HT1080 (cell line): ENCODE results near the gene N4BP2. TPM values are rescaled to one million over a fixed set of nuclear protein-coding genes. Genes with fewer than 3 reads are reported as not detected.

Experiments used
- DNase-seq: peaks from one replicate; pipeline ENCODE4 v3.0.0-alpha.2; 2015; ENCODE audit warnings: low read depth
- small RNA-seq: library from RNA; depleted of rRNA; stranded (forward); fragments of <200 nt; gene quantifications from one replicate; pipeline ENCODE3, GENCODE V24; 2014
- total RNA-seq: library from RNA; depleted of rRNA; stranded (reverse); fragments of >200 nt; shearing (Covaris generic); gene quantifications from 2 replicates; pipeline ENCODE4 v1.2.3, GENCODE V29; 2014; rRNA removed

The N4BP2 gene
- total RNA-seq, 1 experiment from 2014 or later, result 4.5 TPM

DNA sequence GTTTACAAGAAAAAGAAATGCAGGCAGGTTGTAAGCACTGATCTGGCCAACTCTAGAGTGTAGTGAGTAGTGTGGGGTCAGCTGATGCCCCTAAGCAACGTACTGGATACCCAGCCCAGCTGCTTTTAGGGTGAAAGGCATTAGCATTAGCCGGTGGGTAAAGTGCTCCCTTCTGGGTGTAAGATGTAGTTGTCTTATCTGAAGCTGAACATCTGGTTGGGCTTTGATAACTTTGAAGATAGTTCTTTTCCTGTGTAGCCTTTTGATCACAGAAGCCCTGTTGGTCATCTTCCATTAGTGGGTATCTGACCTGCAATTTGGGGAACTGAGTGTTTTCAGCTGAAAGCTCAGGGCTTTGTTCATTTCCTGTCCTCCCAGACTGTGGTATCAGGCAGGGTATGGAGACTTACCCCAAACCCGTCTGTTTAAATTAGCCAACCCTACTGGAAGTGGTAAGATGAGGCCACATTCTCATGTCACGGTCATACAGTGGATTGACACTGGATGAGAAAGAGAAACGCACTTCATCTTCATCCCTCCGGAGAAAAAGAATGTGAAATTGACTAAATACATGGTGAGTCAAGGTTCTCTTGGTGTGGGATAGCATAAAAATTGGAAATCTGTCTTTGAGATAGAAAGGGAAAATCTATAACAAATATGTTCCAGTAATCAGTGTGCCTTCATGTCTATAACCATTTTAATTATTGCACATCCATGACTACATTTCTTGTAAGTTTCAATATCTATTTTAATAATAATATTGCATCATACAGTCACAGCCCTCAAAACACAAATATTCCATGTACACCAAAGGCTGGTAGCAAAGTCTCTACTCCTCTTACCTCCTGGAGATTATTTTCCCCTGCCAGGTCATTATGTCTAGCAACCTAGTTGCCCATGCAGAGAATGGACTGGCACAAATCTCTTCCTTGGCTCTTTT is 148.9 kb downstream of the N4BP2 start:
- no peak for DNase-seq

- DNase-seq, result no peak
Measured at GRCh38 chr4:40206426-40206825, 149.8 kb downstream of the N4BP2 start.

Small RNAs within 50 kb of the gene (small RNA-seq; reads per million reads assigned to genes)
- gene AC095057.1 (not detected), gene RF00432 (not detected), gene RNU6-1112P (not detected)

Other genes with a start within 250 kb of the N4BP2 start
- 46.2 and 50.3 TPM in 2 replicates for gene PDS5A, start 78.9 kb upstream of the N4BP2 start, total RNA-seq
- not detected in 2 replicates for gene RHOH, start 140.2 kb downstream of the N4BP2 start, total RNA-seq